Stimulated activated CD4-positive, alpha-beta T cell treated with anti-CD3 and anti-CD28 coated beads, Interleukin-2, amount 100 ng/mL, for 4 hours (primary cell): ENCODE measurements around the gene RPTOR.
"Not testable (repeated sequence)": the region's sequence is repeated elsewhere in the genome, so short reads cannot be mapped to it uniquely, and the experiment has no call there.

ENCODE experiments used
- DNase-seq: peaks from one replicate; pipeline ENCODE4 v3.0.0-alpha.2; 2020; ENCODE audit warnings: low read depth

RPTOR gene

DNA sequence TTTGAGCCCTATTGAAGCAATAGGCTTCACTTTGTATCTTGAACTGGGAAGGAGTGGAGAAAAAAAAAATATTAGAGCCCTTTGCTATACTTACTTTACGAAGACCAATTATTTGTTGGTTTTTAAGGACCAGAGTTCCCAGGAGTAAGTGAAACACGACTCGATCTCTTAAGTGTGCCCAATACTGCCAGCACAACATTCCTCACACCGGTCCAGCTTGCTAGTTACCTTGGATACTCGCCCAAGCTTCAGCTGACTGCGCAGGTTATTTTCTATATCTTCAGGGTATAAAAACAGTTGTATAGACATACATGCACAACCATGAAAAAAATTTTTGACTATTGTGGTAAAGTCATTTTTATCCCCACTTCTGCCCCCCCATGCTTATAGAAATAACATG is 72.1 kb downstream of the RPTOR start:
- DNase-seq: no peak

GRCh38 chr17:80618304-80618703 is 73.7 kb downstream of the RPTOR start:
- DNase-seq: no peak

- no peak for DNase-seq
Measured at GRCh38 chr17:80619535-80620235, 75.0 kb downstream of the RPTOR start.

DNA sequence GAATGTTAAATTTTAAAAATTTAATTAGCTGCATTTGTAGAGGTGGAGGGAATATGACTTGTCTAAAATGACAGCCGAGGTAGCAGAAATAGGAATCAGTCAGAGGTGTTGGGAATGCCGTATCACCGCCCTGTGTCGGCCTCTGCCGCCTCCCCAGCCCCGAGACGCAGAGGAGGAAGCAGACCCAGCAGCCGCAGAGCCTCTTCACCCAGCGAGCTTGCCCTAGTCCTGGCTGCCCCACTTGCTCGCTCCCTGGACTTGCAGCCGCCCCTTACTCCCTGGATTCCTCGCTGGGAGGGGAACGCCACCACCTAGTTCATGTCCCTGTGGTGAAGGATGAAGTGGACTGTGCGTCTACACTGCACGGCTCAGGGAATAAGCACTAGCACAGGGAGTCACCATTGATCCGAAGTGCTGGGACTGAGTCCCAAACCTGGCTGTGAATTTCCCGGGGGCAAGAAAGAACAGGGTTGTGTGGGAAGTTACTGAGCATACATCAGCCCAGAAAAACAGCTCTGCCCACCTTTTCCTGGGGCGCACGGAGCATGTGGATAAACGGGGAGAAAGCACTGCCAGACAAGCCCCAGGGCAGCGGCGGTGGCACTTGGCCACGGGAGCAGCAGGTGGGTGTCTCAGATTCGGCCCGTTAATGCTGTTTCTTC is 76.8 kb downstream of the RPTOR start:
- no peak for DNase-seq

DNA sequence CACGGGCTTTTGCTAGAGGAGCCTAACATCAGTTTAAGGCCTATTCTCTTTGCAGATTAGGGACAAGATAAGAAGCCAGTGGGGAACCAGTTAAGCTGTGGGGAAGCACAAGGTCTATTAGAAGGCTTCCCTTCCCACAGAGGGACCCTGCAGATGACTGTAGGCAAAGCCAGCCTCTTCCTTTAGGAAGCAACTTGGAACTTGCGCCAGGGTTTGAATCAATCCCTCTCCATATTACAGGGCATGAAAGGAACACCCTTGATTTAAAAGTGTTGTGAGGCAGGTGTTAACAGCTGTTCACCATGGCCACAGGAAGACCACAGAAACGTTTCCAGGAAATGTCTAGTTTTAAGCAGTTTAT is 77.3 kb downstream of the RPTOR start:
- no peak for DNase-seq

GRCh38 chr17:80624864-80625263 is 80.2 kb downstream of the RPTOR start:
- no peak for DNase-seq

- DNase-seq: no peak
Measured at GRCh38 chr17:80625627-80626026, 81.0 kb downstream of the RPTOR start.

- DNase-seq: not testable (repeated sequence)
Measured at GRCh38 chr17:80628881-80629280, 84.2 kb downstream of the RPTOR start.

- no peak for DNase-seq
Measured at GRCh38 chr17:80629298-80630028, 84.8 kb downstream of the RPTOR start.

DNA sequence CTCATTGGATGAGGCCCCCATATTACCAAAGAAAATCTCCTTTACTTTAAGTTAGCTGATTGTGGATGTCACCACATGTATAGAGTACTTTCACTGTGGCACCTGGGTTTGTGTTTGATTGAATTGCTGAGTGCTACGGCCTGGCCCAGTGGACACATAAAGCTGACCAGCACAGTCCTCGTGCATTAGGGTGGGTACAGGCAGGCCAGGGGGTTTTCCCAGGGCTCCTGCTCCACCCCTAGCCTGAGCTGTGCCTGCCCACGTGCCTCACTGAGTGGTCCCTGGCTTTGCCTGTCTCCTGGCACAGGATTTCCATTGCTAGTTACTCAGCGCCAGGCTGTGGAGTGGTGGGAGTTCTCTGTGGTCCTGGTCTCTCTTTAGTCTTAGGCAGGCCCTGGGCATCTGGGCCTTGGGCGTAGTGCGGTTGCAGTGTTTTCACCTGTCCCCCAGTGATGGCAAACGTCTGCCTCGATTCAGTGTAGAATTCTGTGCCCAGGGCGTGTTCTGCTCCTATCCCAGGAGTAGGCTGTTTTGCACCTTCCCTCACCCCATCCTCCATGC is 86.0 kb downstream of the RPTOR start:
- DNase-seq: no peak

DNA sequence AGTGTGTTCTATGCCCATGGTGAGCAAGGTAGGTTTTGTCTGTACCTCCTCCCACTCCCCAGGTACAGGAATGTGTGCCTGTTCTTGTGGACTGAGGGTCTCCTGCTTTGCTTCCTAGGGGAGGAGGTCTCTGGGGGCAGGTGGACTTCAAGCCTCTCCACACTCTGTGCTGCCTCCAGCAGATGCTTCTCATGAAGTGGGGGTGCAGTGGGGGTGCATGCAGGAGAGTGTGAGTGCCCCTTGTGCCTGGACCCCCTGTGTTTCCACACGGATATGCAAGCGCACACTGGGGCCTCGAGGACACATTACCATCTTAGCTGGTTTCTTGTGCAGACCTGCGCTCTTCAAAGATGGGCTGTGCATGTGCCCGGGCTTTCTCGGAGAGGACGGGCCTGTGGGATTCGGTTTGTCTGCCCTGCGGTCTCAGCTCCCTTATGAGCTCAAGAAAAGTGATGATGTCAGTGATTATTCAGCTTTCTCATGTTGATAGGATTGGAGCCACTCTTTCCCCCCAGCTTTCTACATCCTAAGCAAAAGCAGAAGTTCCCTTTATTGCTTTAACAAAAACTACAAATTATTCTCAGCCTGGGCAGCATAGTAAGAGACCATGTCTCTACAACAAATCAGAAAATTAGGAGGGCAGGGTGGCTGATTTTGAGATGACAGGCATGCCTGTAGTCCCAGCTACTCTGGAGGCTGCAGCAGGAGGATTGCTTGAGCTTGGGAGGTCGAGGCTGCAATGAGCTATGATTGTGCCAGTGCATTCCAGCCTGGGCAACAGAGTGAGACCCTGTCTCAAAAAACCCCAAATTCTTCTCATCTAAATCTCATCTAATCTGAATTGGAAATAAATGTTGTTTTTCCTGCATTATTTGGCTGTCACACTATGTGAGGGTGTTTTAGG is 86.8 kb downstream of the RPTOR start:
- DNase-seq: no peak

DNA sequence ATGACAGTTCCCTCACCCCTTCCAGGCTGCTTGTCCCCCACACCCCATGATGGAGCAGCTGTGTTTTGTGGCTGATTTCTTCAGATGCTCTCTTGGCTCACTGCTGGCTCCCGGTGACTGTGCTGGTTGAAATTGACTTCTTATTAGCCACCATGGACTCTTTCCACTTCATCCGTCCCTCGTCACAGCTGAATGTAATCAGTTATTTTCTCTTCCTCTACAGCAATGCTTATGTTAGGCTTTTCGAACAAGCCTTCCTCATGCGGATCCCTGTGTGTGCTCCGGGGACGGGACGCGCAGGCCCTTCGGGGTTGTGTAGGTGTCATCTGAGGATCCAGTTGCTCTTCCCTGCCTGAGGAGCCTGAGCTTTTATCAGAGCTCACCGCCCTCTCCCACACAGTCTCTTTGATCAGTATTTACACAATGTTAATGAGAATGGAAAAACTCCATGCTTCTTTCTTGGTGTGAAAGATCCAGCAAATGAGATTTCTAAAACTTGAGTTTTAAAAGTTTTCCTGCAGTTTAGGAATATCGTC is 87.5 kb downstream of the RPTOR start:
- DNase-seq: no peak

- DNase-seq: no peak
Measured at GRCh38 chr17:80633207-80633606, 88.6 kb downstream of the RPTOR start.

- DNase-seq: no peak
Measured at GRCh38 chr17:80633994-80634566, 89.4 kb downstream of the RPTOR start.

DNA sequence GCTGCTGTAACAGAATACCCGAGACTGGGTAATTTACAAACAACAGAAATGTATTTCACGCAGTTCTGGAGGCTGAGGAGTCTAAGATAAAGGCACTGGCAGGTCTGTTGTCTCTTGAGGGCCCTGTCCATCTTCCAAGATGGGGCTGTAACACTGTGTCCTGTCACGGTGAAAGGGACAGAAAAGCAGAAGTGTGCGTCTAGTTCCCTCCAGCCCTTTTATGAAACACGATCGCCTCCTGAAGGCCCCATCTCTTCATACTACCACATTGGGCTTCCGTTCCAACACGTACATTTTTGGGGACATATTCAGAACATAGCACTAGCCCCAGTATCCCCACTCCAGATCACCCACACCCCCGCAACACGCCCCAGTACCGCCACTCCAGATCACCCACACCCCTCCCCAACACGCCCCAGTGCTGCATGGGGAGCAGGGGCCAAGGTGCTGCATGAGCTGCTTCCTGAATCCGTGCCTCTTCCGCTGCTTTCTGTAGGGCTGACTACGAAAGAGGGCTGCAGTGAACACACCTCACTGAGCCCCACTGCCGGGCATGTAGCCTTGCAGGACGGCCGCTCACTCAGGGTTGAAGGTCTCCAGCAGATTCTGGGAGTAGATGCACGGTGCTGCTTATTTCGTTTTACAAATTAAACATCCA is 91.9 kb downstream of the RPTOR start:
- no peak for DNase-seq

DNA sequence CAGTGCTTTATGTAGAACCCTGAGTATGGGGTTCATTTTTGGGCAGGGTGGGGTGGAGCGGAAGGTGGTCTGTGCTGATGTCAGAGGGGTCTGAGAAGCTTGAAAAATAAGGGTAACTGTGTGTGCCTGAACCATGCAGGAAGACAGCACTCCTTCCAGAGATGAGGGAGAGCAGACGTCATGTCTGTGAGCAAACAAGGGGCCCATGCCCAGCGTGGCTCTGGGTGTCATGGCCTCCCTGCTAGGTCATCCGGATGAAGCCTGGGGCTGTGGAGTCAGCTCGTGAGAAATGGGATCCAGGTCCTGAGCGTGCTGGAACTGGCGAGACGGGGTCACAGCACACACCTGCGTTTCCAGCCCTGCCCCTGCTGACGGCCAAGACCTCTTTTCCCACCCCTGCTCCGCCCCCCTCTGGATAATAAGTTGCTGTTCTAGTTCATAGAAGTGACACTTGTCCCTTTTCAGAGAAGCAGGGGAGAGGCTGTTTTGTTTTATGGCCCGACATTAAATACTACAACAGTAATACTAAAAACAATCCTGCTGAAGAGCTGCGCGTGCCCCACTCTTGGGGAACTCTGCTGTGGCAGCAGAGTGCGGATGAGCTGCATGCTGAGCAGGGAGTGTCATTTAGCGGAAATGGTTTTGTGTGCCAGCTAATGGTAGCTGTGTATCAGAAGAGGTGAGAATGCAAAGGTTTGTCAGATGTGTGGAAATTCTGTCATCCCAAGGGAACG is 92.6 kb downstream of the RPTOR start:
- no peak for DNase-seq

GRCh38 chr17:80639658-80640057 is 95.0 kb downstream of the RPTOR start:
- no peak for DNase-seq

DNA sequence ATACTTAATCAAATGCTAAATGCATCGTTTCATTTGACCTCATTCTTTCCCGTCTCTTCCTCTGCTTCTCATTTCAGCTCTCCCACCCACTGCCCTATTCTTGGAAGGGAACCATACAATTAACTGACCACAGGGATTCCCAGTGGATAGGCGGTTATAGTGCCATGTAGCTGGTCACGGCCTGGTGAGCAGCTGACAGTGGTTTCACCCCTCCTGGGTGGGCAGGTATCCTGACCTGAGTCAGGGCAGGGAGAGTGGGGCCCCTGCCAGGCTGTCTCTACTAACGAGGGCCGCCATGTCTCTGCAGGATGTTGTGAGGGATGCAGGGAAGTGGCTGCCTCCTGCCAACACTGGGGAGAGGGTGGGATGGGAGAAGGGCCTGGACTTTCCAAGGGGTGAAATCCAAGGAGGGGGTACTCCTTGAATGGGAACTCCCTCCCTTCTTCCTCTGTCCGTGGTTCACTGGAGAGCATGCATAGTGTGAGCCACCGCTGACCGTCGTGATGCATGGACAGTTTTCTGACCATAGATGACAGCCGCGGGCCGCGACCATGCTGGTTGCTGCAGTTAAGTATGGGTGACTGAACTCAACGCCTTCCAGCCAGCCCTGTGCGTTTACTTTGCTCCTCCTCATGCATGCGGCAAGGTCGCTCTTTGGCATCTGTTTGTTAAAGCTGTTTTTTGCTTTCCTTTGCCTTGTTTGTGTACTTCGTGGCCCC is 95.9 kb downstream of the RPTOR start:
- no peak for DNase-seq

DNA sequence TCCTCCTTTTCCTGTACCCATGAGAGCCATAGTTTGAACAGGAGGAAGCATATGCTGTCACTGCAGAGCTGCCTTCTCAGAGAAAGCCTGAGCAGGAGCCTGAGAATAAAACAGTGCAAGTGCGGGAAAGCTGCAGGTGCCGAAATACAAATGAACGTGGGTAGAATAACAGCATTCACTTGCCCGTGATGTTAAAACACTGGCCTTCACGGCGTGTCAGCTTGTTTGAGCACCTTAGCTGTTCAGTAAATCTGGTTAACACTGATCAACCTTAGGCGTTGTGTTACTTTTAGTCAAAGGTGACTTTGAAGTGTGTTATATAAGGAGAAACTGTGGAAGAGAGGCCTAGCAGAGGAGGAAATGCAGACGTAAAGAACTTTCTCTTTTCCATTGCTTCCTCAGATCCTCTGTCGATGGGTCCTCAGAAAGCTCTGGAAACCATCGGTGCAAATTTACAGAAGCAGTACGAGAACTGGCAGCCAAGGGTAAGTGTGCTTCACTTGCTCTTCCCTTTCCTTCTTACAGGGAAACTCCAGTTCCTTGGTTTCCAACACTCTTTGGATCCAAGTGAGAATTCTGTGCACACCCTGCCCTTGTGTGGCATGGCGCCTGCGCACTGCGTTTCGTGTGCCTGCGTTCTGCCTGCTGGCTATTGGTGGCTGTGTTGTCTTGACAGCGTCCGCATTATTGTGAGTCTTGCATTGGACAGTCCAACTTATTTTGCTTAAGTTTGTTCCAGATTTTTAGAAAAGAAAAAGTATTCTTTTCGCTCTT is 98.9 kb downstream of the RPTOR start:
- no peak for DNase-seq
